ENCODE data around the gene CHAMP1.
A peak's percentile ranks its signal among the peaks of the same experiment; 100 is the strongest.
"Not testable (repeated sequence)": the region's sequence is repeated elsewhere in the genome, so short reads cannot be mapped to it uniquely, and the experiment has no call there.

Gene CHAMP1

DNA sequence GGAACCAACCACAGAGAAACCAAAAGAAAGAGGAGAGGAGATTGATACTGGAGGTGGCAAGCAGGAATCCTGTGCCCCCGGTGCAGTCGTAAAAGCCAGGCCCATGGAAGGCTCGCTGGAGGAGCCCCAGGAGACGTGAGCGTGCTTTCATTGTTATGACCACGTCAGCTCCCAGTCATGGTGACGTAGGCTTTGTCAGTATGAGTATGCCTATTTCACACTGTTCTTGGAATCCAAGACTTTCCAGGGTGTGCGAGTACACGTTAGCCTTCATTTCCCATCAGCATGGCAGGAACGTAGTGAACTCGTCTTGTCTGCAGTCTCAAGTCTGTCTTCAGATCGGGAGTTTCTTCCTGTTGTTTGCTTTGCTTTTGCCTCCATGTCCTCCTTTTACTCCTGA, 15.4 kb upstream of the CHAMP1 start:
- DNase-seq = no peak

DNA sequence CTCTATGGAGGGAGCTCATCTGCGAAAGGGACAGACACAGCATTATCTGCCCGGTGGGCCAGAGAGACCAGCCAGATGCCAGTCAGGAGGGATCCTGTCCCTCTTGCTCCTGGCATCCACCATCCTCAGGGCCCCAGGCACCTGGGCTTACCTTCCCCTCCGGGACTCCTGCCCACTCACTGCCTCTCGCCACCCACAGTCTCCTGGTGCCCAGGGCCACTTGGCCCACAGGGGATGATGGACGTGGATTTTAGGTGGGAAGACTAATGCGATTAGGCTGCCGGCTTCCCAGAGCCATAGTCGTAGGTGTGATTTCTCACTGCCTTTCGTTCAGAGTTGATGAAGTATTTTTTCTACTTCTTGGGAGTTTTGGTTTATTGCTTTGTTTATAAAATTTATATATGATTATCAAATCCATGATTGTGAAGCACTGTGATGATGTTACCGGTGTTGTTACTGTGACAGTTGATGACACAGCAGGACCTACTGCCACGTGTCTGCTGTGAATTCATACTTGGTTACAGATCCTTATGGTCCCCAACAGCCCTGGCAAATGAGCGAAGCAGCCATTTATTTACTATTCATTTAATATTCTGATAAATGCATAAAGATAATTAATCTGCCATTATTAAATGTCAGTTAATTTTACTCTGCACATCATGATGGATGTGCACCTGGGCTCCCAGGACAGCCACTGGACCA, 14.5 kb upstream of the CHAMP1 start:
- DNase-seq = no peak

DNA sequence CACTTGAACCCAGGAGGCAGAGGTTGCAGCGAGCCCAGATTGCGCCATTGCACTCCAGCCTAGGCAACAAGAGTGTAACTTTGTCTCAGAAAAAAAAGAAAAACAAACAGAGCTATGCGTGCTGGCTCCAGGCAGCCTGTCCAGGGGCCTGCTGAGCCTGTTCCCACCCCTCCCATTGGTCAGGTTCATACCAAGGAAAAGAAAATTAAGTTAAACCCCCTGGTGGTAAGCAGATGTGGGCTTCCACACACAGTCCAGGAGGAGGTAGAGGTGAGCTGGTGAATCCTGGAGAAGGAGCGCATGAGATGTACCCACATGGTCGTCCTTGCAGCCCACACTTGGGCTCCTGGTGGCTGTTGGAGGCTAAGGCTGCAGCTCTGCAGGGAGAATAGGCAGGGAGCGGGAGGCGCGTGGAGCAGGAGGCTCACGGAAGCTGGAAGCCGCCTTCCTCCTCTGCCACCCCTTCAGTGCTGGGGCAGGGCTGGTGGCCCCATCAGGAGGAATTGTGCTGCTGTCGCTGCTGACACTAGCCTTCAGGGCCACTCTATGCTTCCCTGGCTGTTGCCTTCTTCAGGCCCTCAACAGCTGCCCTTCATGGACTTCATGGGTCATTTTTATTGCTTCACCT, 10.5 kb upstream of the CHAMP1 start:
- DNase-seq = no peak

DNA sequence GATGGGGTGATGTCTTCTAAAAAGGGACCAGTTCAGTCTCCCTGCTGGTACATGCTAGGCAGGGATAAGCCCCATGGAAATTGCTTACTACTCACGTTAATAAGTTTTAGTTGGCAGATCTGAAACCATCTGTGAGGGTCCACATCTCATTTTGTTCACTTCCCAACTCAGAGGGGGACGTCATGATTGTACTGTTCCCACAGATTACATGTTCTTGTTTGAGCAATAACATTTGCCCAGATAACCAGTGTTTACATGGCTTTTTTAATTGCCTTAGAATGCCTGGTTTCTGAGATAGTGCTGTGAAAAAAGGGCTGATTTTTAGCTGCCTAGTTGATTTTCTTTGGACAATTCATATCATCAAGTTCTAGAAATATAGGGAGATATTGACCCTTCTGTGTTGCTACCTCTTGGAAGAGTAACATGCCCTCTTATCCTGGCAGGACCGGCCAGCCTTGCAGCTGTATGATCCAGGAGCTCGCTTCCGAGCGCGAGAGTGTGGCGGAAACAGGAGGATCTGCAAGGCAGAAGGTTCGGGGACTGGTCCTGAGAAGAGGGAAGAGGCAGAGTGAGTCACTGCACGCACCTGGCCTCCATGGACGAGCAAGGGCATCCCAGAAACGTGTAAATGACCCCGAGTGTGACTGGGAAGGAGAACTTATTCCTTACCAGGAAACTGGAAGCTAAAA, 9.8 kb upstream of the CHAMP1 start:
- DNase-seq = no peak

DNA sequence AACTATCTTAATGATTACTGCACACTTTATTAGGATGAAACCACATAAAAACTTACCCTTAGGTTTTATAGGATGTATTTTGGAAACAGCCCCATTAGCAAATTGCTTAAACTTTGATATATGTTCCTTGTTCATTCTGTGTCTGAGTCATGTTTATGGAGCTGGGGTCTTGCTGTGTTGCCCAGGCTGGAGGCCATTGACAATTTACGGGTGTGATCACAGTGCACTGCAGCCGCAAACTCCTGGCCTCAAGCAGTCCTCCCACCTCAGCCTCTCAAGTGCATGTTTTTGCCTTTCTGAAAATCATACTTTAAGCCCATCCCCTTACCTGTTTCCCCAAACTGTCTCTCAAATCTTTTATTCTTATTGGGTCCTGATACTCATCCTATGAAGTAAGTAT, 5.2 kb upstream of the CHAMP1 start:
- DNase-seq = no peak

DNA sequence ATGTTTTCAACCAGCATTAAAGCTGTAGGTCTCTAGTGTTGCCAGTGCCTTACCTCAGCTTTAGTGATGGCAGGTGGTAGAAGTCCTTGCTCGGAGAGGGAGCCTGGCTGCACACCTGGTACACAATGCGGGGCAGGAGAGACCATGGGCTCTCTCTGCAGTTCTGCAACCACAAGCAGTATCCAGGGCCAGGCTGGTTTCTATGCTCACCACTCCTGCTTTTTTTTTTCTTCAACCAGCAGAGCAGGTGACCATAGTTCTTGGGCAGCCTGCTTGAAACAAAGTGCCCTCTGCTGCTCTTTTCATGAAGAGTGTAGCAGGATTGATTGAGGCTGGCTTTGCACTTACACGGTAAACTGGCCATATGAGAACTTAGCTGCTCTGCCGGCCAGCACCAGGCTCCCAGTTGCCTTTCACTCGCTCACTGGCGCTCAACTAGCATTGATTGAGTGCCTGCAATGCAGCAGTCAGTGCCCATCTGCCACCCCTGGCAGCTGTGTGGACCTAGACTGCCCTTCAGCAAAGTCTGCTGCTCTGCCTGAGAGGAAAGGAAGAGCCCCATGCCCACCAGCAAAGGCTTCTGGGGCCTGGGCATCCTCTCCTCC, 4.4 kb upstream of the CHAMP1 start:
- no peak for DNase-seq

DNA sequence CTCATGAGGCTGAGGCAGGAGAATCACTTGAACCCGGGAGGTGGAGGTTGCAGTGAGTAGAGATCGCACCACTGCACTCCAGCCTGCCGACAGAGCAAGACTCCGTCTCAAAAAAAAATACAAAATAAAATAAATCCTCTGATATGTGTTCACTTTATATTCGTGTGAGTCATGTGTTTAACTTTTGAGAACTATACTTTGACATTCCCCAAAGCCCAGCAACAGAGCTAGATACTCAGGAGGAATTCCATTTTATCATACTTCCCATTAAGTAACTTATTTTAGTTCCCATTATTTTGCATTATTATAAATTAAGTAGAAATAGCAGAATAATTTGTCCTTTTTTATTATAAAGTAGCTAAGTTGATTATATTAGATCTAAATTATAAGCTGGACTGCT, 3.3 kb upstream of the CHAMP1 start:
- no peak for DNase-seq

DNA sequence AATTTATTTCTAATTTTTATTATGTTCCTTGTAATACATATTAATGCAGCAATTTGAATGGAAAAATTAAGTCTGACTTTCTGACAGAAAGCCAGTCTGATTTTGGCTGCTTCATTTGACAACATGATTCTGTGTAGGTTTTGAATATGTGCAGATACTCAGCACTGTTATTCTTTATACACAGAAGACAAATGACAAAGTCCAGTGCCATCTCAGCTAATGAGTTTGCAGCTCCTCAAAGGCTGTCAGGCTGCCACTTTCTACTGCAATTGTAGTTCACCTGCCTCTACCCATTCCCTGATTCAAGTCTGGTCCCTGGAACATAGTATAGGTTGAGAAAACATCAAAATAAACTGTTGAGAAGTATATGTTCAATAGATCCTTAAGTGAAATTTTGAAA, 2.9 kb upstream of the CHAMP1 start:
- DNase-seq = no peak

DNA sequence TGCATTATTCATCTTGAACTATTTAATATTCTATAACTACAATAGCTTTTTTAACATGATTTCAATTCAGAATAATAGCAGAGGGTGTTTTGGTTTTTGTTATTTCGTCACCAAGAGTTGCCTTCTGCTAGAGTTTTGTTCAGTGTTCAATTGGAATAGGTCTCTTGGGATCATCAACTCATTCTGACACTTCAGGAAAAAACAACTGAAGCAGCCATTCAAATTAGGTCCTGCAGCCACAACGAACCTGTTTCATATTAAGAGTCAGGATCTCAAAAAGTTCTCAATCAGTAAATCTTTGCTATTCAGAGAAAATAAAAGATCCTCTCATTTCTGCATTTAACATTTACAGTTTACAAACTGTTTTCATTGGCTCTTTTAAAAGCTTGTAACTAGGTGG, 2.4 kb upstream of the CHAMP1 start:
- DNase-seq = no peak

DNA sequence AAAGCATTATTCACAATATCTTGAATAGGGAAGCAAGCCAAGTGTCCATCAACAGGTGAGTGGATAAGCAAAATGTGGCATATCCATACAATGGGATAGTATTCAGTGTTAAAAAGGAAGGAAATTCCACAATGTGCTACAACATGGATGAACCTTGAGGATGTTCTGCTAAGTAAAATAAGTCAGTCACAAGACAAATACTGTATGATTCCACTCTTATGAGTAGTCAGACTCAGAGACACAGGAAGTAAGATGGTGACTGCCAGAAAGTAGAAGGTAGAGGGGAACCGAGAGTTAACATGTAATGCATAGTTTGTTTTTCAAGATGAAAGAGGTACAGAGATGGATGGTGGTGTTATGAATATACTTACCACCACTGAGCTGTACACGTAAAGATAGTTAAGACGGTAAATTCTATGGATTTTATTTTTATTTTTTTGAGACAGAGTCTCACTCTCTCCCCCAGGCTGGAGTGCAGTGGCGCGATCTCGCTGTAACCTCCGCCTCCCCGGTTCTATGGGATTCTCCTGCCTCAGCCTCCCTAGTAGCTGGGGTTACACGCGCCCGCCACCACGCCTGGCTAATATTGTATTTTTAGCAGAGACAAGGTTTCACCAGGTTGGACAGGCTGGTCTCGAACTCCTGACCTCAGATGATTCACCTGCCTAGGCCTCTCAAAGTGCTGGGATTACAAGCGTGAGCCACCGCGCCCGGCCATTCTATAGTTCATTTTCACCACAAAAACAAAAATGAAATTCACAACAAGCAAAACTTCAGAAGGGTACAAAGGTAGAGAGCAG, 1.0 kb upstream of the CHAMP1 start:
- peak in 1 of 5 donors; percentile 38 for DNase-seq

DNA sequence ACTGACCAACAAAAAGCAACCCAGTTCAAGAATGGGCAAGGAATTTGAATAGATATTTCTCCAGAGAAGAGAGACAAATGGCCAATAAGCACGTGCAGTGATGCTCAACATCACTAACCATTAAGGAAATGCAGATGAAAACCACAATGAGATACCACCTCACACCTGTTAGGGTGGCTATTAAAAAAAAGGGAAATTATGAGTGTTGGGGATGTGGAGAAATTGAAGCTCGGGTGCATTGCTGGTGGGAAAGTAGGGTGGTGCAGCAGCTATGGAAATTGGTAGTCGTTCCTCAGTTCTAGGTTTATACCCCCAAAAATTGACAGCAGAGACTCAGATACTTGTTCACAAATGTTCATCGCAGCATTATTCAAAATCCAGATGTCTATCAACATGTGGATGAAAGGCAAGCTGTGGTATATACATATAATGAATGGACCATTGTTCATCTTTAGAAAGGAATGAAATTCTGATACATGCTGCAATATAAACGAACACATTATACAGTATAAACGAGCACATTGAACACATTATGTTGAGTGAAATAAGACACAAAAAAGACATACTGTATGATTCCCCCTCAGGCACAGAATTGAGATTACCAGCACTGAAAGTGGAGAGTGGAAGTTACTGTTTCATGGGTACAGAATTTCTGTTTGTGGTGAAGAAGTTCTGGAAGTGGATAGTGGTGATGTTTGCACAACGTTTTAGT, 927 bp downstream of the CHAMP1 start:
- DNase-seq = peak in 1 of 5 donors; percentile 12

DNA sequence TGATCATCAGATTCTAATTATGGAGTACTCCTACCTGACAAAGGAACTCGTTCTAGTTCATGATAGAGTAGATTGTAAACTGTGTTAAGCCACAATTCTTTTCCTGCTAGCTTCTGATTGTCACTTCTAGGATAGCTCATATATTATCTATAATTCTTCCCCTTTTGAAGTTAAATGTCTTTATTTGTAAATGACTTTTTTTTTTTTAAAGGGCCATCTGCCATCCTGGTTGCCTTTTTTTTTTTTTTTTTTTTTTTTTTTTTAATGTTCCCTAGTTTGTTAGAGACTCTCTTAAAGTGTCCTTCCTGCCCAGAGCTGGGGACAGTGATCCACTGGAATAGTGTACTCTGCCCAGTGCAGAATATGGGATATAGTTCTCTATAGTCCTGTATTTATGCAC, 4.3 kb downstream of the CHAMP1 start:
- DNase-seq = no peak

DNA sequence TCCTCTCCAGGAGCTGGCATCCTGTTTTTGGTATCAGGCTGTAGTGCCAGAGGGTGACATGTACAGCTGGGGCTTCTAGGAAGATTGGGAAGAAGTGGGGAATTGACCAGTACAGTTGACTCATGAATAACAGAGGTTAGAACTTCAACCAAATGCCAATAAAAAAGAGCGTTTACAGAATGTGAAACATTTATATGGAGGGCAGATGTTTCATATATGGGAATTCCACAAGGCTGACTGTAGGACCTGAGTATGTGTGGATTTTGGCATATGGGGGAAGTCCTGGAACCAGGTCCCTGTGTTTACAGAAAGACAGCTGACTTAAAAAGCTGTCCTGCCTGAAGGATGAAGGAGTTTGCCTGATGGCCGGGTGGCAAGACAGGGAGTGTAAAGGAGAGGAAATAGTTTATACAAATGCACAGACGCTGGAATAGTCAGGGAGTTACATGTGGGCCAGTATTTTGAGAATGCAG, 5.2 kb downstream of the CHAMP1 start:
- DNase-seq = no peak

DNA sequence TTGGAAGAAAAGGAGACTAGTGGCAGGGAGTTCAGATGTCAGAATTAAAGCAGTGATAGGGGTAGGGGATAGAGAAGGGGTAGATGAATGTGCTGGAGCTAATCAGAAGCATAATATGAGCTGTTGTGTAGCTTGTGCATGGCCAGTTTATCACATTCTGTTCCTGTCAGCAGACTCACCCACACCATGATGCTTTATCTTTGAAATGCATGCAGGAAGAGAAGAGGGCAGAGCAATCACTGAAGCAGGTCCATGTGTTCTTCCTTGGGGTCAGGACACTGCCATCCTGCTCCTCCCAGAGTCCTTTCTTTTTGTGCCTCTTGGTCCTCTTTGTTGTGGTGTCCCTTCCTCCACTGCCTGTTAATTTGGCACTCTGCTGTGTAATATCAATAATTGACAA, 5.8 kb downstream of the CHAMP1 start:
- DNase-seq = no peak

DNA sequence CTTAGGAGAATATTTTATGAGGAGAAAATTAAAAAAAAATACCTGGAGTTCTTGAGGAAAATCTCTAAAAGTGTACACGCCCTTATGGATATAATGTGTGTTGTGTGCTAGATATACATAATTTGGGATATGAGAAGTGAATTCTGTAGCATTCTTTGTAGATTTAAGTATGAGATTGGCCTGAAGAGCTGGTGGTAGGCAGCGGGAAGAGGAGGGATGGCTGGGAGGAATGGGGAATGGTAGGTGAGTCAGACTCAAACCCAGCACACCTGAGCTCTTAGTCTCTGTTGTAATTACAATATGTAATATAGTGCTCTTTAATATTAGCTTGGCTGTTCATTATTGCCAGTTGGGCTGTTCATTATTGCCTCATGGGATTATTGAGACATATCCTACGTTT, 7.0 kb downstream of the CHAMP1 start:
- DNase-seq = no peak

DNA sequence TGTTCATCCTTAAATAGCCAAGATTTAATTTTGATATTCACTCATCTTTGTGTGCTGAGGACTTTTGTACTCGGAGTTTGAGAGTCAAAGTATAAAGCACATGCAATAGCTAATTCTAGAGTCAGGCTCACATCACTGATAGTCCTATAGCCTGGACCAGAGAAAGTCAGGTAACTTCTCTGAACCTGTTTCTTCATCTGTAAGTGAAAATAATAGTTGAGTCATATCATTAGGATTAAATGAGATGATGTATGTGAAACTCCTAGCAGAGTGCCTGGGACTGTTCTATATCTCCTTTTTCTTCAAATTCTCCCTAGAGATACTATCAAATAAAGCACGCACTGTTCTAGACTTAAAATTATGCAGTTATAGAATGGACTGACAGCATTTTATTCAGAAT, 9.0 kb downstream of the CHAMP1 start:
- DNase-seq = no peak

DNA sequence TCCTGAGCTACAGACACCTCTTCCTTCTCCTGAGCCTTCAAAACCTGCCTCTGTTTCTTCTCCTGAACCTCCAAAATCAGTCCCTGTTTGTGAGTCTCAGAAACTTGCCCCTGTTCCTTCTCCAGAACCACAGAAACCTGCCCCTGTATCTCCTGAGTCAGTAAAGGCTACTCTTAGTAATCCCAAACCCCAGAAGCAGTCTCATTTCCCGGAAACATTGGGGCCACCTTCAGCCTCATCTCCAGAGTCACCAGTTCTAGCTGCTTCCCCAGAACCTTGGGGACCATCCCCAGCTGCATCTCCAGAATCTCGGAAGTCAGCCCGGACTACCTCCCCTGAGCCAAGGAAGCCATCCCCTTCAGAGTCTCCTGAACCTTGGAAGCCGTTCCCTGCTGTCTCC, 10.0 kb downstream of the CHAMP1 start:
- DNase-seq = no peak

DNA sequence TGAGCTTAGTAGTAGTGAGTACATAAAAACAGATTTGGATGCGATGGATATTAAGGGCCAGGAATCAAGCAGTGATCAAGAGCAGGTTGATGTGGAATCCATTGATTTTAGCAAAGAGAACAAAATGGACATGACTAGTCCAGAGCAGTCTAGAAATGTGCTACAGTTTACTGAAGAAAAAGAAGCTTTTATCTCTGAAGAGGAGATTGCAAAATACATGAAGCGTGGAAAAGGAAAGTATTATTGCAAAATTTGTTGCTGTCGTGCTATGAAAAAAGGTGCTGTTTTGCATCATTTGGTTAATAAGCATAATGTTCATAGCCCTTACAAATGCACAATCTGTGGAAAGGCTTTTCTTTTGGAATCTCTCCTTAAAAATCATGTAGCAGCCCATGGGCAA, 11.4 kb downstream of the CHAMP1 start:
- DNase-seq = no peak

DNA sequence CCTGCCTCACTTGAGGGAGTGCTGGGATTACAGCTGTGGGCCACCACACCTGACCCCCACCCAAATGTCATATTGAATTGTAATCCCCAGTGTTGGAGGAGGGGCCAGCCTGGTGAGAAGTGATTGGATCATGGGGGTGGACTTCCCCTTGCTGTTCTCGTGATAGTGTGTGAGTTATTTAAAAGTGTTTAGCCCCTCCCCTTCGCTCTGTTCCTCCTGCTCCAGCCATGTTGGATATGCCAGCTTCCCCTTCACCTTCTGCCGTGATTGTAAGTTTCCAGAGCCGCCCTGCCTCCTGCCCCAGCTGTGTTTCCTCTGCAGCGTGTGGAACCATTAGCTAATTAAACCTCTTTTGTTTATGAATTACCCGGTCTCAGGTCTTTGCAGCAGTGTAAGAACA, 13.7 kb downstream of the CHAMP1 start:
- no peak for DNase-seq

DNA sequence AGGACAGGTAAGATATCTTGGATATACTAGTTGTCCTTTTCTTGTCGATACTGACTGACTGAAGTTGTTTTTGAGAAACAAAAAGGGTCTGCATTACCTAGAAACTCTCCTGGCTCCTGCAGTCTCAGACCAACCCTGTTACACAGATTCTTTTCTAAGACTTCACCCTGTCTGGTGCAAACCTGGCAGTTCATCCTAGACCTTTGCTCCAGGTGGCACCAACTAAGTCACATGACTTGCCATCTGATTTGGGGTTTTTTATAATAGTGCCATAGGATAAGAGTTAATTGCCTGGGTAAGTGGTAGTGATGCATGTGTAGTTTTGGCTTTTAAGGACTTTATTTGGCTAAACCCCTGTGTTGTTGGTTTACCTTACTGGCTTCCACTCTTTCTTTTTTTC, 14.3 kb downstream of the CHAMP1 start:
- no peak for DNase-seq

DNA sequence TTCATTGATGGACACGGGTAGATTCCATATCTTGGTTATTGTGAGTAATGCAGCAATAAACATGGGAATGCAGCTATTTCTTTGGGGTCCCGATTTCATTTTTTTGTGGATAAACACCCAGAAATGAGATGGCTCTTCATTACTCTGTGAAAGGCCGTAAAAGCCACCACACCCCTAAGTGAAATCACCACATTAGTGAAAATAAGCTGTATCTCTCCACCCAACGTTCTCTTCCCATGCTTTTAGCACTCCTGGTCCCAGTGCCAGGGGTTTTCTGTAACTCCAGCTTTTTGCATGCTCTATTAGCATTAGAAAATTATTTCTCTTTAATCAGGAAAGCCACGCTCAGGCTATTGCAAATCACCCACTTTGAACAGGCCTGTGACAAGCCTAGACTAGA, 15.8 kb downstream of the CHAMP1 start:
- no peak for DNase-seq

DNA sequence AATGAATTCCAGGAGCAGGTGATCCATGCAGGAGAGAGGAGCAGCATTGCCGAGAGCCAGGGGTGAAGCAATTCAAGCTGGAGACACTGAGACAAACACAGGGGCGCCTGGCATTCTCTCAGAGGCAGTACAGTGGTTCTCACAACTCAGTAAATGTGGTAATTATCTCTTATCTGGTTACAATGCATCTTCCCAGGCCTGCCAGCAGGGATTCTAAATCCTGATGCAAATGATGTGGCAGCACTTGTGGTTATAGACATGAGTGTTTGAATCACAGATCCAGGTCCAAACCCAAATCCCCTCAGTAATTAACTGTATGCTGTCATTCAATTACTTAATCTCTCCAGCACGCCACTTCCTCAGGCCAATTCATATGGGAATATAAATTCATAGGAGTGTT, 19.6 kb downstream of the CHAMP1 start:
- not testable (repeated sequence) for DNase-seq

All from T-helper 1 cell (primary cell).